Measurements from ENCODE around the gene ETV5. TPM values are rescaled to one million over a fixed set of nuclear protein-coding genes. Genes with fewer than 3 reads are reported as not detected.

Gene ETV5
- polyA plus RNA-seq, 1 of the 3 experiments (the other 2 are of a cell fraction) = 20.9 TPM

GRCh38 chr3:186107215-186108105 lies 1.4 kb downstream of the ETV5 start:
- no peaks in the 10 kb centered on the region for H3K27me3 ChIP-seq (ENCODE audit: insufficient read depth)
- WGBS (ENCODE audit: low lambda C conversion rate) = 2% methylated on average over 38 of the region's 45 CpGs
- peak overlapping the region; percentile 90 for H3K27ac ChIP-seq (ENCODE audit: low read depth in 2 of 2, low read length in 1 of 2)
- H3F3A ChIP-seq (replicated peaks; ENCODE audit: insufficient read depth) = peaks cover 20% of the 10 kb centered on the region
- peaks cover 47% of the 10 kb centered on the region for H3K79me2 ChIP-seq (ENCODE audit: insufficient read depth)
- no peaks in the 10 kb centered on the region for H4K20me1 ChIP-seq (ENCODE audit: insufficient read depth)
- no peaks in the 10 kb centered on the region for H3K9me2 ChIP-seq
- H3K4me3 ChIP-seq (ENCODE audit: low read depth in 2 of 2, low read length in 1 of 2) = peak overlapping the region; percentile 83 to 96
- peak overlapping the region; percentile 92 for H3K4me2 ChIP-seq
- ChIA-PET CTCF (interaction anchor here (0.7 to 2.6 kb wide), 4 partner anchors 10 to 433 kb away, joined by 3 to 19 read pairs (median 4); no protein-coding TSS in a partner anchor), POLR2A (interaction anchor here (2.5 kb wide), 1 partner anchor 10 kb away, joined by 16 read pairs; no protein-coding TSS in a partner anchor)
- H3K4me1 ChIP-seq (ENCODE audit: control insufficient read depth in 1 of 2, insufficient read depth in 2 of 2, low read depth in 1 of 2, low read length in 1 of 2) = peaks cover 18 to 33% of the 10 kb centered on the region in 2 experiments
- H3K36me3 ChIP-seq (replicated peaks in 1 of 2; ENCODE audit: control insufficient read depth in 1 of 2, insufficient read depth in 2 of 2, low read length in 1 of 2) = peaks cover 5 to 6% of the 10 kb centered on the region in 2 experiments
- H2AFZ ChIP-seq (ENCODE audit: low read depth) = peak overlapping the region; percentile 79
- DNase-seq = peak; percentile 73
- peak overlapping the region; percentile 94 for H3K9ac ChIP-seq
- TF ChIP-seq EP300 (IDR thresholded peaks at IDR 0.05; ENCODE audit: borderline replicate concordance in 1 of 2, low read depth in 1 of 2, low read length in 1 of 2) (peak in 1 of 2 experiments; percentile 26; a peak in 1 of 4 replicates), SMC3 (IDR thresholded peaks at IDR 0.05; ENCODE audit: low read depth, low read length) (no peak), RXRA (IDR thresholded peaks at IDR 0.05; ENCODE audit: borderline replicate concordance, low read depth) (peak; percentile 2; the same call in 1 of the 2 replicates), USF1 (IDR thresholded peaks at IDR 0.05; ENCODE audit: borderline replicate concordance, low read depth) (no peak), IRF3 (IDR thresholded peaks at IDR 0.05; ENCODE audit: low read depth, low read length) (no peak), POLR2AphosphoS5 (IDR thresholded peaks at IDR 0.05; ENCODE audit: low read depth, low read length) (no peak; the same call in 1 of the 2 replicates), TAF1 (IDR thresholded peaks at IDR 0.05; ENCODE audit: borderline replicate concordance, low read depth, low read length) (0 out of 2 replicates have a peak, but pooled peaks have one; percentile 33), RAD21 (IDR thresholded peaks at IDR 0.05; ENCODE audit: low read length) (peak; percentile 3; the same call in 1 of the 2 replicates), MXI1 (IDR thresholded peaks at IDR 0.05; ENCODE audit: low read depth, low read length) (peak; percentile 10; the same call in 1 of the 2 replicates), SIN3A (IDR thresholded peaks at IDR 0.05; ENCODE audit: borderline replicate concordance, low read depth, low read length) (0 out of 2 replicates have a peak, but pooled peaks have one; percentile 5)
- TF ChIP-seq, protein P1, sequence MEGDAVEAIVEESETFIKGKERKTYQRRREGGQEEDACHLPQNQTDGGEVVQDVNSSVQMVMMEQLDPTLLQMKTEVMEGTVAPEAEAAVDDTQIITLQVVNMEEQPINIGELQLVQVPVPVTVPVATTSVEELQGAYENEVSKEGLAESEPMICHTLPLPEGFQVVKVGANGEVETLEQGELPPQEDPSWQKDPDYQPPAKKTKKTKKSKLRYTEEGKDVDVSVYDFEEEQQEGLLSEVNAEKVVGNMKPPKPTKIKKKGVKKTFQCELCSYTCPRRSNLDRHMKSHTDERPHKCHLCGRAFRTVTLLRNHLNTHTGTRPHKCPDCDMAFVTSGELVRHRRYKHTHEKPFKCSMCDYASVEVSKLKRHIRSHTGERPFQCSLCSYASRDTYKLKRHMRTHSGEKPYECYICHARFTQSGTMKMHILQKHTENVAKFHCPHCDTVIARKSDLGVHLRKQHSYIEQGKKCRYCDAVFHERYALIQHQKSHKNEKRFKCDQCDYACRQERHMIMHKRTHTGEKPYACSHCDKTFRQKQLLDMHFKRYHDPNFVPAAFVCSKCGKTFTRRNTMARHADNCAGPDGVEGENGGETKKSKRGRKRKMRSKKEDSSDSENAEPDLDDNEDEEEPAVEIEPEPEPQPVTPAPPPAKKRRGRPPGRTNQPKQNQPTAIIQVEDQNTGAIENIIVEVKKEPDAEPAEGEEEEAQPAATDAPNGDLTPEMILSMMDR (IDR thresholded peaks at IDR 0.05) = peak; percentile 8; the same call in 1 of the 2 replicates
- H3K9me3 ChIP-seq = no peaks in the 10 kb centered on the region
